ENCODE results near the gene AHRR.

The AHRR gene

GRCh38 chr5:347712-348284 lies 26.3 kb downstream of the AHRR start:
- no peak for DNase-seq

GRCh38 chr5:348726-349125 lies 27.2 kb downstream of the AHRR start:
- no peak for DNase-seq

- no peak for DNase-seq
These were observed 28.8 kb downstream of the AHRR start for GRCh38 chr5:350355-350754.

GRCh38 chr5:351084-351920 lies 29.8 kb downstream of the AHRR start:
- no peak for DNase-seq

- no peak for DNase-seq
These were observed 30.4 kb downstream of the AHRR start for GRCh38 chr5:351921-352245.

GRCh38 chr5:352639-353611 lies 31.4 kb downstream of the AHRR start:
- DNase-seq, result no peak

GRCh38 chr5:353612-354580 lies 32.4 kb downstream of the AHRR start:
- DNase-seq, result no peak

- no peak for DNase-seq
These were observed 33.3 kb downstream of the AHRR start for GRCh38 chr5:354581-355378.

- no peak for DNase-seq
These were observed 33.9 kb downstream of the AHRR start for GRCh38 chr5:355379-355935.

GRCh38 chr5:355958-356357 lies 34.4 kb downstream of the AHRR start:
- no peak for DNase-seq

GRCh38 chr5:359301-359897 lies 37.9 kb downstream of the AHRR start:
- no peak for DNase-seq

GRCh38 chr5:360257-361027 lies 38.9 kb downstream of the AHRR start:
- no peak for DNase-seq

- DNase-seq, result no peak
These were observed 40.7 kb downstream of the AHRR start for GRCh38 chr5:362189-362588.

- no peak for DNase-seq
These were observed 41.7 kb downstream of the AHRR start for GRCh38 chr5:362978-363765.

- no peak for DNase-seq
These were observed 43.0 kb downstream of the AHRR start for GRCh38 chr5:364497-364896.

GRCh38 chr5:366541-367357 lies 45.2 kb downstream of the AHRR start:
- no peak for DNase-seq

- DNase-seq, result no peak
These were observed 46.0 kb downstream of the AHRR start for GRCh38 chr5:367358-368130.
